Neural crest cell (in vitro differentiated cells): ENCODE data around the gene FMN1. TPM values are rescaled to one million over a fixed set of nuclear protein-coding genes. Genes with fewer than 3 reads are reported as not detected.

Experiments used
- DNase-seq: peaks from one replicate; pipeline ENCODE4 v3.0.0; 2021; ENCODE audit warnings: low read depth, mixed read lengths, low spot score
- H3K27ac Mint-ChIP-seq: one replicate; pipeline ENCODE4 v1.8.0; 2021; ENCODE audit warnings: mild to moderate bottlenecking, mixed read lengths; ENCODE audit not compliant: unreplicated experiment
- H3K27me3 Mint-ChIP-seq: 2 replicates; pipeline ENCODE4 v1.8.0; 2021; ENCODE audit warnings: low read depth, mild to moderate bottlenecking, mixed read lengths
- H3K36me3 Mint-ChIP-seq: 2 replicates; pipeline ENCODE4 v1.8.0; 2021; ENCODE audit warnings: low read depth, mild to moderate bottlenecking, mixed read lengths
- H3K4me1 Mint-ChIP-seq: 2 replicates; pipeline ENCODE4 v1.8.0; 2021; ENCODE audit warnings: mixed read lengths
- H3K4me3 Mint-ChIP-seq: one replicate; pipeline ENCODE4 v1.8.0; 2021; ENCODE audit warnings: mild to moderate bottlenecking, mixed read lengths
- H3K9me3 Mint-ChIP-seq: 2 replicates; pipeline ENCODE4 v1.8.0; 2021; ENCODE audit warnings: mixed read lengths
- CTCF ChIP-seq: fragments of 200-600 bp; sonication (generic); conservative IDR thresholded peaks from 2 replicates; pipeline ENCODE4 v1.5.0; 2021; ENCODE audit warnings: antibody characterized with exemption, mild to moderate bottlenecking
- total RNA-seq: library from RNA; stranded (reverse); gene quantifications from 2 replicates; pipeline ENCODE4 v1.2.1, GENCODE V29; 2021

Gene FMN1
- total RNA-seq, 1 donor from 2014 or later, result 0.70 TPM

GRCh38 chr15:33169625-33170024 is 24.9 kb downstream of the FMN1 start:
- no peak for DNase-seq
- TF ChIP-seq CTCF, result no peak
- Mint-ChIP-seq H3K4me1 (peaks cover 4% of the 10 kb centered on the region), H3K27ac (no peak overlapping the region), H3K36me3 (no peaks in the 10 kb centered on the region), H3K4me3 (no peak overlapping the region), H3K9me3 (no peaks in the 10 kb centered on the region), H3K27me3 (no peaks in the 10 kb centered on the region)

- Mint-ChIP-seq H3K36me3 (no peaks in the 10 kb centered on the region), H3K4me3 (no peak overlapping the region), H3K4me1 (peaks cover 4% of the 10 kb centered on the region), H3K27me3 (no peaks in the 10 kb centered on the region), H3K9me3 (no peaks in the 10 kb centered on the region), H3K27ac (no peak overlapping the region)
- DNase-seq, result no peak
- TF ChIP-seq CTCF, result no peak
These were observed 26.1 kb downstream of the FMN1 start for GRCh38 chr15:33168444-33168843.

GRCh38 chr15:33163816-33164215 is 30.7 kb downstream of the FMN1 start:
- no peaks in the 10 kb centered on the region for H3K27me3 Mint-ChIP-seq
- no peak for TF ChIP-seq CTCF
- H3K4me3 Mint-ChIP-seq, result no peak overlapping the region
- no peak overlapping the region for H3K27ac Mint-ChIP-seq
- no peaks in the 10 kb centered on the region for H3K9me3 Mint-ChIP-seq
- no peak for DNase-seq
- H3K4me1 Mint-ChIP-seq, result peaks cover 4% of the 10 kb centered on the region
- H3K36me3 Mint-ChIP-seq, result no peaks in the 10 kb centered on the region

- Mint-ChIP-seq H3K9me3 (no peaks in the 10 kb centered on the region), H3K27ac (no peak overlapping the region), H3K4me1 (no peaks in the 10 kb centered on the region), H3K4me3 (no peak overlapping the region), H3K36me3 (no peaks in the 10 kb centered on the region), H3K27me3 (no peaks in the 10 kb centered on the region)
- no peak for DNase-seq
- TF ChIP-seq CTCF, result no peak
These were observed 33.3 kb downstream of the FMN1 start for GRCh38 chr15:33161209-33161608.

- no peaks in the 10 kb centered on the region for H3K27me3 Mint-ChIP-seq
- H3K4me1 Mint-ChIP-seq, result no peaks in the 10 kb centered on the region
- TF ChIP-seq CTCF, result no peak
- H3K9me3 Mint-ChIP-seq, result no peaks in the 10 kb centered on the region
- no peaks in the 10 kb centered on the region for H3K36me3 Mint-ChIP-seq
- no peak overlapping the region for H3K27ac Mint-ChIP-seq
- H3K4me3 Mint-ChIP-seq, result no peak overlapping the region
- no peak for DNase-seq
These were observed 33.8 kb downstream of the FMN1 start for GRCh38 chr15:33160581-33161165.
